ENCODE measurements around the gene ITPR1. TPM values are rescaled to one million over a fixed set of nuclear protein-coding genes. Genes with fewer than 3 reads are reported as not detected.

ITPR1 gene
- total RNA-seq, 2 donors from 2014 or later = 29.3 to 29.8 TPM

- DNase-seq = no peak
- ATAC-seq = no peak
- H3K4me3 ChIP-seq = no peak overlapping the region
- no peak for TF ChIP-seq POLR2A (IDR thresholded peaks at IDR 0.05)
- no peak for TF ChIP-seq CTCF (IDR thresholded peaks at IDR 0.05)
- H3K4me1 ChIP-seq = no peaks in the 10 kb centered on the region
- 92 to 97% methylated on average over 12 of the region's 12 CpGs for WGBS, 2 donors
- no peaks in the 10 kb centered on the region for H3K36me3 ChIP-seq (replicated peaks in 1 of 2; ENCODE audit: insufficient read depth in 1 of 2, low read depth in 2 of 2)
- H3K27ac ChIP-seq = no peak overlapping the region
- H3K27me3 ChIP-seq = no peaks in the 10 kb centered on the region
- H3K9me3 ChIP-seq = no peaks in the 10 kb centered on the region
- intact Hi-C loops (cut with DNase I) = no loop called here
Measured at GRCh38 chr3:4818986-4819693, 326.0 kb downstream of the ITPR1 start.

GRCh38 chr3:4819746-4820145 is 326.6 kb downstream of the ITPR1 start:
- Histone ChIP-seq H3K36me3 (replicated peaks in 1 of 2; ENCODE audit: insufficient read depth in 1 of 2, low read depth in 2 of 2) (no peaks in the 10 kb centered on the region), H3K27ac (no peak overlapping the region), H3K9me3 (no peaks in the 10 kb centered on the region), H3K4me1 (peaks cover under 1% of the 10 kb centered on the region), H3K4me3 (no peak overlapping the region), H3K27me3 (no peaks in the 10 kb centered on the region)
- WGBS, 2 donors = 65 to 92% methylated on average over 3 of the region's 3 CpGs
- intact Hi-C loops (cut with DNase I) = no loop called here
- TF ChIP-seq CTCF (IDR thresholded peaks at IDR 0.05) (no peak), POLR2A (IDR thresholded peaks at IDR 0.05) (no peak)
- DNase-seq (no peak), ATAC-seq (no peak)

GRCh38 chr3:4820296-4821121 is 327.4 kb downstream of the ITPR1 start:
- Histone ChIP-seq H3K4me3 (no peak overlapping the region), H3K4me1 (peaks cover 8% of the 10 kb centered on the region), H3K36me3 (replicated peaks in 1 of 2; ENCODE audit: insufficient read depth in 1 of 2, low read depth in 2 of 2) (no peaks in the 10 kb centered on the region), H3K27me3 (no peaks in the 10 kb centered on the region), H3K27ac (no peak overlapping the region), H3K9me3 (no peaks in the 10 kb centered on the region)
- TF ChIP-seq POLR2A (IDR thresholded peaks at IDR 0.05) (no peak), CTCF (IDR thresholded peaks at IDR 0.05) (no peak)
- DNase-seq (no peak), ATAC-seq (no peak)
- intact Hi-C loops (cut with DNase I) = no loop called here
- 90 to 92% methylated on average over 12 to 17 of the region's 17 CpGs for WGBS, 2 donors

- Histone ChIP-seq H3K27ac (no peak overlapping the region), H3K27me3 (no peaks in the 10 kb centered on the region), H3K4me3 (no peak overlapping the region), H3K9me3 (no peaks in the 10 kb centered on the region), H3K4me1 (peaks cover 16% of the 10 kb centered on the region), H3K36me3 (replicated peaks in 1 of 2; ENCODE audit: insufficient read depth in 1 of 2, low read depth in 2 of 2) (no peaks in the 10 kb centered on the region)
- 84 to 90% methylated on average over 2 of the region's 2 CpGs for WGBS, 2 donors
- ATAC-seq = no peak
- no peak for DNase-seq
- TF ChIP-seq CTCF (IDR thresholded peaks at IDR 0.05) (no peak), POLR2A (IDR thresholded peaks at IDR 0.05) (no peak)
- intact Hi-C loops (cut with DNase I) = no loop called here
Measured at GRCh38 chr3:4821338-4821737, 328.2 kb downstream of the ITPR1 start.
